Psoas muscle (tissue), 8 donors: ENCODE data around the gene PLEKHJ1. TPM values are rescaled to one million over a fixed set of nuclear protein-coding genes. Genes with fewer than 3 reads are reported as not detected.
A peak's percentile ranks its signal among the peaks of the same experiment; 100 is the strongest.

ENCODE experiments used
- ATAC-seq, 4 donors: fragments of 200-7000 bp; cut with Tn5 transposase; one replicate each; pipeline ENCODE4 v1.9.1; 2020; ENCODE audit warnings: moderate library complexity in 3 of 4, mild to moderate bottlenecking in 2 of 4
- DNase-seq, 2 donors: peaks; one replicate each; pipeline ENCODE4 v3.0.0-alpha.2; 2020
- H3K27ac ChIP-seq: fragments of 200-600 bp; one replicate; pipeline ENCODE4 v1.8.0; 2022
- H3K27me3 ChIP-seq, 3 donors: fragments of 200-600 bp in 1 of 3; one replicate each; pipeline versions ENCODE4 v1.6.1 to v1.8.0; 2013 to 2022; ENCODE audit warnings: low read length in 2 of 3, mild to moderate bottlenecking in 2 of 3, moderate library complexity in 1 of 3; ENCODE audit not compliant: insufficient read depth in 3 of 3
- H3K36me3 ChIP-seq, 2 donors: fragments of 200-600 bp in 1 of 2; one replicate each; pipeline versions ENCODE4 v1.6.1 to v1.8.0; 2013 to 2022; ENCODE audit warnings: low read depth in 1 of 2, mild to moderate bottlenecking in 1 of 2, moderate library complexity in 1 of 2; ENCODE audit not compliant: insufficient read depth in 1 of 2
- H3K4me1 ChIP-seq: fragments of 200-600 bp; one replicate; pipeline ENCODE4 v1.8.0; 2022
- H3K4me3 ChIP-seq: fragments of 200-600 bp; one replicate; pipeline ENCODE4 v1.8.0; 2022; ENCODE audit warnings: mild to moderate bottlenecking
- H3K9me3 ChIP-seq: fragments of 200-600 bp; one replicate; pipeline ENCODE4 v1.8.0; 2022
- CTCF ChIP-seq: fragments of 200-600 bp; IDR thresholded peaks from one replicate; pipeline ENCODE4 v1.8.0; 2022; ENCODE audit warnings: antibody characterized with exemption
- WGBS, 3 donors: extraction: QIAGEN DNeasy Blood & Tissue Kit; methylation state at CpG; one replicate each; pipeline versions ENCODE4 v1.1.6 to v1.1.7; 2013; 5-methylcytosine and 5-hydroxymethylcytosine counted together
- intact Hi-C, 2 donors: fragments of 100-400 bp; cut with DNase I; formaldehyde crosslinking; loops; one replicate each; pipeline versions ENCODE4 v1.11.0 to v1.14.2; 2022
- polyA plus RNA-seq, 3 donors: library from polyadenylated mRNA; stranded (reverse); fragments of 200-250 nt; gene quantifications; one replicate each; pipeline ENCODE4 v1.2.3, GENCODE V29; 2013
- total RNA-seq, 4 donors: library from RNA; stranded (reverse); fragmentation: NEBNext Ultra II Directional in 2 of 4; extraction: Animal tissue kit (Norgen Biotek cat#: 25700) in 2 of 4; gene quantifications; one replicate each; pipeline versions ENCODE4 v1.2.1 to v1.2.4, GENCODE V29; 2021 to 2023
- donor health status: healthy with polysubstance abuse.
- donor health status: DM: no; HTN: no; CAD: no; lungs with moderate emphysema.
- donor health status: Bipolar disorder and iron deficiency.
- donor health status: healthy.
- donor health status: DM: yes; HTN: yes; CAD: no.
- donor health status: DM: no; HTN: no; CAD: no.
- donor health status: DM: no; HTN: no; CAD: no.
- donor health status: DM: yes; HTN: yes; CAD: no.

The PLEKHJ1 gene
- total and polyA plus RNA-seq, 7 donors = 54.9 to 146 (median 65.5) TPM

GRCh38 chr19:2242092-2242537 is 6.0 kb upstream of the PLEKHJ1 start:
- Histone ChIP-seq H3K36me3 (peaks cover 11 to 41% of the 10 kb centered on the region in 2 donors), H3K27me3 (no peaks in the 10 kb centered on the region), H3K4me3 (no peak overlapping the region), H3K9me3 (no peaks in the 10 kb centered on the region), H3K4me1 (peaks cover 65% of the 10 kb centered on the region), H3K27ac (peak overlapping the region; percentile 81)
- intact Hi-C loops = no loop called here
- no peak for ATAC-seq
- no peak for TF ChIP-seq CTCF
- no peak for DNase-seq
- 76 to 84% (median 79%) methylated on average over 12 of the region's 12 CpGs for WGBS, 3 donors

GRCh38 chr19:2240881-2241760 is 5.0 kb upstream of the PLEKHJ1 start:
- no peak for TF ChIP-seq CTCF
- intact Hi-C loops = loop anchor here in 1 of 2 donors (2.0 kb wide), 1 partner anchor 14 kb away; no protein-coding TSS in a partner anchor
- Histone ChIP-seq H3K27ac (peak overlapping the region; percentile 81), H3K4me3 (peak overlapping the region; percentile 66), H3K9me3 (no peaks in the 10 kb centered on the region), H3K36me3 (peaks cover 11 to 31% of the 10 kb centered on the region in 2 donors), H3K4me1 (peaks cover 61% of the 10 kb centered on the region), H3K27me3 (no peaks in the 10 kb centered on the region)
- no peak for DNase-seq
- peak in 3 of 4 donors; percentile 21 to 32 (median 25) for ATAC-seq
- WGBS, 3 donors = 42 to 70% (median 45%) methylated on average over 40 to 41 of the region's 41 CpGs

GRCh38 chr19:2239771-2240770 is 3.9 kb upstream of the PLEKHJ1 start:
- Histone ChIP-seq H3K27ac (peak overlapping the region; percentile 81), H3K27me3 (no peaks in the 10 kb centered on the region), H3K4me3 (peak overlapping the region; percentile 66), H3K9me3 (no peaks in the 10 kb centered on the region), H3K36me3 (peaks cover 5 to 20% of the 10 kb centered on the region in 2 donors), H3K4me1 (peaks cover 65% of the 10 kb centered on the region)
- WGBS, 3 donors = 7 to 12% (median 8%) methylated on average over 34 of the region's 34 CpGs
- ATAC-seq (peak in 3 of 4 donors; percentile 19 to 47 (median 29)), DNase-seq (no peak)
- intact Hi-C loops = loop anchor here (2.0 to 10.0 kb wide), 6 partner anchors 15 to 152 kb away; partner anchors contain the start of genes AP3D1 (in 1 of the 2), LSM7 (in 1 of the 2) and SPPL2B (in 1 of the 2)
- TF ChIP-seq CTCF = no peak

- TF ChIP-seq CTCF = no peak
- peak overlapping the region; percentile 97 for H3K4me3 ChIP-seq
- H3K4me1 ChIP-seq = peaks cover 70% of the 10 kb centered on the region
- H3K27ac ChIP-seq = peak overlapping the region; percentile 81
- intact Hi-C loops = loop anchor here (5.0 to 10.0 kb wide), 5 partner anchors 76 to 153 kb away; partner anchors contain the start of genes AP3D1 (in 1 of the 2), LSM7 (in 1 of the 2) and SPPL2B (in 1 of the 2)
- no peak for DNase-seq
- ATAC-seq = no peak
- peaks cover under 1 to 11% of the 10 kb centered on the region in 2 donors for H3K36me3 ChIP-seq
- no peaks in the 10 kb centered on the region for H3K27me3 ChIP-seq
- 51 to 62% (median 55%) methylated on average over 10 of the region's 10 CpGs for WGBS, 3 donors
- no peaks in the 10 kb centered on the region for H3K9me3 ChIP-seq
Measured at GRCh38 chr19:2239173-2239572, 3.0 kb upstream of the PLEKHJ1 start.
